Measurements from ENCODE around the gene PPDPF. TPM values are rescaled to one million over a fixed set of nuclear protein-coding genes. Genes with fewer than 3 reads are reported as not detected.

Gene PPDPF
- total and polyA plus RNA-seq, 2 of the 8 experiments (the other 6 are each of a cell fraction or from before 2014, with no cell fraction given), result 30.5 to 138 TPM

GRCh38 chr20:63538204-63539091 lies 17.9 kb downstream of the PPDPF start:
- H3K18ac ChIP-seq (ENCODE audit: extremely low read depth, low read length), result 0 out of 2 replicates have a peak overlapping the region, but pooled peaks have one; percentile 51
- H2AK5ac ChIP-seq (ENCODE audit: low read depth, low read length), result no peak overlapping the region
- H3K23ac ChIP-seq (ENCODE audit: insufficient read length), result no peak overlapping the region
- no peak overlapping the region for H2BK5ac ChIP-seq (ENCODE audit: low read depth, low read length)
- H2BK120ac ChIP-seq (replicated peaks; ENCODE audit: low read depth, low read length), result no peak overlapping the region
- DNase-seq (ENCODE audit: low read depth in 1 of 2, low spot score in 2 of 2), result no peak
- H2AFZ ChIP-seq (ENCODE audit: low read length), result no peak overlapping the region
- no peak overlapping the region for H3K56ac ChIP-seq (replicated peaks; ENCODE audit: insufficient read length, low read depth, low read length)
- CTCF ChIA-PET (ENCODE audit: partially characterized antibody), result interaction anchor here (0.5 to 4.8 kb wide), 66 partner anchors 8 to 638 kb away, joined by 3 to 23 read pairs (median 4); partner anchors contain the start of genes CHRNA4, FNDC11, HELZ2 and LIME1
- no peak overlapping the region for H3K27ac ChIP-seq (ENCODE audit: low read depth, low read length)
- H3K4me1 ChIP-seq (replicated peaks in 1 of 4; ENCODE audit: control insufficient read depth in 3 of 4, insufficient read depth in 4 of 4, low read length in 3 of 4), result peaks cover 0 to 23% (median 3%) of the 10 kb centered on the region in 4 experiments; a peak in 5 of 7 replicates
- 0 out of 2 replicates have a peak overlapping the region, but pooled peaks have one; percentile 22 for H4K8ac ChIP-seq (ENCODE audit: extremely low read depth, insufficient read depth, low read length)
- WGBS, 2 experiments (ENCODE audit: extremely low coverage in 1 of 2, insufficient coverage in 1 of 2, insufficient read length in 1 of 2, insufficient replicate concordance in 2 of 2, low coverage in 1 of 2, low lambda C conversion rate in 2 of 2, missing lambda C conversion rate in 1 of 2), result 74% methylated on average over 17 of the region's 27 CpGs; no CpG with 5 or more reads in 1 of the 2 experiments
- no peaks in the 10 kb centered on the region for H3K79me1 ChIP-seq (ENCODE audit: low read depth, low read length)
- H3K23me2 ChIP-seq (ENCODE audit: low read depth, low read length), result no peaks in the 10 kb centered on the region
- peak overlapping the region; percentile 29 for H4K5ac ChIP-seq (ENCODE audit: insufficient read length, low read depth, low read length)
- H3K79me2 ChIP-seq (ENCODE audit: control insufficient read depth in 1 of 2, insufficient read depth in 2 of 2, low read length in 2 of 2), result no peaks in the 10 kb centered on the region
- FAIRE-seq, result no peak
- TF ChIP-seq HDAC2 (IDR thresholded peaks at IDR 0.05; ENCODE audit: borderline replicate concordance in 1 of 2, low read depth in 2 of 2, low read length in 2 of 2), result peak in 1 of 2 experiments; percentile 40; a peak in 1 of 4 replicates
- peak in 2 of 3 experiments; percentile 40 to 47; a peak in 3 of 4 replicates for TF ChIP-seq CTCF (IDR thresholded peaks at IDR 0.05; ENCODE audit: control extremely low read depth in 1 of 3, insufficient read depth in 1 of 3, low read depth in 1 of 3, low read length in 3 of 3)
- no peak for TF ChIP-seq CHD2 (IDR thresholded peaks at IDR 0.05; ENCODE audit: low read length)
- peak overlapping the region in 1 of 4 experiments; percentile 48; a peak in 2 of 8 replicates for H3K4me3 ChIP-seq (ENCODE audit: extremely low read depth in 1 of 4, insufficient read depth in 2 of 4, low read depth in 3 of 4, low read length in 4 of 4)
- peak overlapping the region in 1 of 2 experiments; percentile 67; a peak in 2 of 4 replicates for H3K4me2 ChIP-seq (ENCODE audit: insufficient read depth in 1 of 2, low read depth in 2 of 2, low read length in 2 of 2)
- no peaks in the 10 kb centered on the region for H4K20me1 ChIP-seq (replicated peaks in 1 of 2; ENCODE audit: control insufficient read depth in 1 of 2, insufficient read depth in 2 of 2, low read length in 2 of 2)
- no peak overlapping the region for H3K9ac ChIP-seq (replicated peaks in 1 of 4; ENCODE audit: extremely low read depth in 1 of 4, low read depth in 3 of 4, low read length in 3 of 4)
- no peak overlapping the region for H4K91ac ChIP-seq (replicated peaks; ENCODE audit: insufficient read length, low read length)
- H2BK15ac ChIP-seq (ENCODE audit: low read length), result no peak overlapping the region
- H3K27me3 ChIP-seq (replicated peaks in 1 of 4; ENCODE audit: control insufficient read depth in 3 of 4, extremely low read depth in 1 of 4, insufficient read depth in 3 of 4, low read length in 3 of 4), result no peaks in the 10 kb centered on the region
- peak overlapping the region; percentile 75; the same call in 1 of the 2 replicates for H2BK12ac ChIP-seq (ENCODE audit: low read depth, low read length)
- no peaks in the 10 kb centered on the region for H3K9me3 ChIP-seq (ENCODE audit: insufficient read depth in 2 of 2, low read depth in 1 of 2, low read length in 1 of 2)
- no peaks in the 10 kb centered on the region for H3K36me3 ChIP-seq (ENCODE audit: control insufficient read depth in 2 of 4, insufficient read depth in 4 of 4, low read length in 3 of 4)
- POLR2A ChIA-PET (ENCODE audit: partially characterized antibody), result interaction anchor here (1.1 to 3.7 kb wide), 4 partner anchors 16 to 104 kb away, joined by 4 to 26 read pairs (median 4); partner anchors contain the start of gene PPDPF
- H3K4ac ChIP-seq (replicated peaks; ENCODE audit: insufficient read length, low read depth, low read length), result no peak overlapping the region
- 0 out of 2 replicates have a peak overlapping the region, but pooled peaks have one; percentile 61 for H2BK20ac ChIP-seq (ENCODE audit: low read length)
- H3K14ac ChIP-seq (ENCODE audit: insufficient read length), result no peak overlapping the region

Data from H1 (cell line).